ENCODE results near the gene BORCS5.
"Not testable (repeated sequence)": the region's sequence is repeated elsewhere in the genome, so short reads cannot be mapped to it uniquely, and the experiment has no call there.

BORCS5 gene

GRCh38 chr12:12486661-12487240, 129.9 kb downstream of the BORCS5 start:
- Mint-ChIP-seq H3K4me3 (no peak overlapping the region), H3K4me1 (peaks cover 52% of the 10 kb centered on the region), H3K27ac (peak overlapping the region; percentile 39 to 77), H3K27me3 (no peaks in the 10 kb centered on the region), H3K9me3 (peaks cover 0 to 4% of the 10 kb centered on the region in 2 donors)
- DNase-seq (peak in 1 of 2 donors; percentile 61), ATAC-seq (peak; percentile 83)

GRCh38 chr12:12487490-12487889, 130.6 kb downstream of the BORCS5 start:
- Mint-ChIP-seq H3K27me3 (no peaks in the 10 kb centered on the region), H3K27ac (peak overlapping the region; percentile 29 to 83), H3K4me1 (peaks cover 45% of the 10 kb centered on the region), H3K4me3 (peak overlapping the region in 1 of 2 donors; percentile 33), H3K9me3 (peaks cover 0 to 4% of the 10 kb centered on the region in 2 donors)
- ATAC-seq (no peak), DNase-seq (no peak)

GRCh38 chr12:12488296-12488695, 131.4 kb downstream of the BORCS5 start:
- H3K4me1 Mint-ChIP-seq: peaks cover 37% of the 10 kb centered on the region
- ATAC-seq (no peak), DNase-seq (no peak)
- H3K27ac Mint-ChIP-seq: peak overlapping the region in 1 of 2 donors; percentile 83
- H3K27me3 Mint-ChIP-seq: no peaks in the 10 kb centered on the region
- H3K9me3 Mint-ChIP-seq: peaks cover 0 to 4% of the 10 kb centered on the region in 2 donors
- peak overlapping the region in 1 of 2 donors; percentile 33 for H3K4me3 Mint-ChIP-seq

GRCh38 chr12:12488823-12489550, 132.1 kb downstream of the BORCS5 start:
- H3K4me1 Mint-ChIP-seq: peaks cover 30% of the 10 kb centered on the region
- no peak for ATAC-seq
- H3K27ac Mint-ChIP-seq: no peak overlapping the region
- no peak overlapping the region for H3K4me3 Mint-ChIP-seq
- DNase-seq: no peak
- peaks cover 0 to 4% of the 10 kb centered on the region in 2 donors for H3K9me3 Mint-ChIP-seq
- no peaks in the 10 kb centered on the region for H3K27me3 Mint-ChIP-seq

- Mint-ChIP-seq H3K27me3 (no peaks in the 10 kb centered on the region), H3K4me3 (no peak overlapping the region), H3K4me1 (peaks cover 18% of the 10 kb centered on the region), H3K9me3 (peaks cover 0 to 4% of the 10 kb centered on the region in 2 donors), H3K27ac (no peak overlapping the region)
- peak; percentile 73 for ATAC-seq
- no peak for DNase-seq
These were observed 134.7 kb downstream of the BORCS5 start for GRCh38 chr12:12491606-12492005.

- Mint-ChIP-seq H3K4me3 (no peak overlapping the region), H3K9me3 (peaks cover 0 to 4% of the 10 kb centered on the region in 2 donors), H3K27ac (no peak overlapping the region), H3K27me3 (no peaks in the 10 kb centered on the region), H3K4me1 (peaks cover 9% of the 10 kb centered on the region)
- DNase-seq (no peak), ATAC-seq (no peak)
These were observed 135.7 kb downstream of the BORCS5 start for GRCh38 chr12:12492547-12492946.

GRCh38 chr12:12495536-12495935, 138.7 kb downstream of the BORCS5 start:
- Mint-ChIP-seq H3K4me3 (no peak overlapping the region), H3K4me1 (peaks cover 6% of the 10 kb centered on the region), H3K27me3 (no peaks in the 10 kb centered on the region), H3K27ac (no peak overlapping the region), H3K9me3 (no peaks in the 10 kb centered on the region)
- DNase-seq (no peak), ATAC-seq (no peak)

GRCh38 chr12:12498210-12498609, 141.3 kb downstream of the BORCS5 start:
- H3K27me3 Mint-ChIP-seq: no peaks in the 10 kb centered on the region
- no peaks in the 10 kb centered on the region for H3K9me3 Mint-ChIP-seq
- no peak for ATAC-seq
- no peak for DNase-seq
- H3K4me1 Mint-ChIP-seq: peaks cover 30% of the 10 kb centered on the region
- no peak overlapping the region for H3K27ac Mint-ChIP-seq
- no peak overlapping the region for H3K4me3 Mint-ChIP-seq

- DNase-seq: no peak
- no peaks in the 10 kb centered on the region for H3K9me3 Mint-ChIP-seq
- H3K27ac Mint-ChIP-seq: no peak overlapping the region
- ATAC-seq: no peak
- H3K4me1 Mint-ChIP-seq: peaks cover 47% of the 10 kb centered on the region
- no peaks in the 10 kb centered on the region for H3K27me3 Mint-ChIP-seq
- no peak overlapping the region for H3K4me3 Mint-ChIP-seq
These were observed 143.2 kb downstream of the BORCS5 start for GRCh38 chr12:12499909-12500604.

- ATAC-seq (no peak), DNase-seq (no peak)
- Mint-ChIP-seq H3K4me3 (peak overlapping the region in 1 of 2 donors; percentile 51), H3K27me3 (no peaks in the 10 kb centered on the region), H3K27ac (peak overlapping the region; percentile 1 to 29), H3K9me3 (no peaks in the 10 kb centered on the region), H3K4me1 (peaks cover 58% of the 10 kb centered on the region)
These were observed 144.2 kb downstream of the BORCS5 start for GRCh38 chr12:12501121-12501520.

GRCh38 chr12:12502130-12502814, 145.4 kb downstream of the BORCS5 start:
- Mint-ChIP-seq H3K27ac (peak overlapping the region; percentile 85 to 87), H3K4me3 (peak overlapping the region in 1 of 2 donors; percentile 36), H3K4me1 (peaks cover 68% of the 10 kb centered on the region)
- H3K9me3 Mint-ChIP-seq, H3K27me3 Mint-ChIP-seq, ATAC-seq, DNase-seq: not testable (repeated sequence)

- Mint-ChIP-seq H3K27ac (peak overlapping the region; percentile 85 to 96), H3K4me1 (peaks cover 68% of the 10 kb centered on the region), H3K27me3 (no peaks in the 10 kb centered on the region), H3K9me3 (no peaks in the 10 kb centered on the region), H3K4me3 (peak overlapping the region in 1 of 2 donors; percentile 36)
- DNase-seq: no peak
- ATAC-seq: no peak
These were observed 145.9 kb downstream of the BORCS5 start for GRCh38 chr12:12502815-12503151.

- Mint-ChIP-seq H3K4me3 (peak overlapping the region; percentile 41 to 67), H3K27ac (peak overlapping the region; percentile 93 to 96), H3K9me3 (no peaks in the 10 kb centered on the region), H3K27me3 (no peaks in the 10 kb centered on the region), H3K4me1 (peaks cover 75% of the 10 kb centered on the region)
- DNase-seq (peak in 1 of 2 donors; percentile 30), ATAC-seq (peak; percentile 57)
These were observed 146.7 kb downstream of the BORCS5 start for GRCh38 chr12:12503384-12504078.

- peak; percentile 93 for ATAC-seq
- DNase-seq: peak; percentile 30 to 48
- peak overlapping the region; percentile 63 to 70 for H3K4me3 Mint-ChIP-seq
- peak overlapping the region; percentile 91 to 96 for H3K27ac Mint-ChIP-seq
- H3K9me3 Mint-ChIP-seq: no peaks in the 10 kb centered on the region
- no peaks in the 10 kb centered on the region for H3K27me3 Mint-ChIP-seq
- H3K4me1 Mint-ChIP-seq: peaks cover 79% of the 10 kb centered on the region
These were observed 148.9 kb downstream of the BORCS5 start for GRCh38 chr12:12505544-12506495.
